GM23338 (cell line): ENCODE results near the gene ALDH8A1. TPM values are rescaled to one million over a fixed set of nuclear protein-coding genes. Genes with fewer than 3 reads are reported as not detected.

Experiments used
- ATAC-seq: fragments of 200-7000 bp; cut with Tn5 transposase; 3 replicates; pipeline ENCODE4 v1.9.1; 2020
- DNase-seq: peaks from one replicate; pipeline ENCODE4 v3.0.0-alpha.2; 2015; ENCODE audit warnings: low spot score
- H2AFZ ChIP-seq: fragments of 200-600 bp; sonication (generic); 2 replicates; pipeline ENCODE4 v1.8.0; 2016; ENCODE audit warnings: antibody characterized with exemption, mild to moderate bottlenecking, moderate library complexity
- H3F3A ChIP-seq: fragments of 200-600 bp; sonication (generic); replicated peaks from 2 replicates; pipeline ENCODE4 v1.8.0; 2017; ENCODE audit warnings: antibody characterized with exemption, mixed run types, low read depth
- H3K27ac ChIP-seq: fragments of 200-600 bp; sonication (generic); 2 replicates; pipeline ENCODE4 v1.6.1; 2016; ENCODE audit warnings: low read depth
- H3K27me3 ChIP-seq: fragments of 200-600 bp; sonication (generic); 2 replicates; pipeline ENCODE4 v1.8.0; 2016; ENCODE audit warnings: mild to moderate bottlenecking, mixed run types, moderate library complexity; ENCODE audit not compliant: insufficient read depth
- H3K36me3 ChIP-seq: fragments of 200-600 bp; sonication (generic); 2 replicates; pipeline ENCODE4 v1.8.0; 2016; ENCODE audit warnings: mild to moderate bottlenecking; ENCODE audit not compliant: insufficient read depth
- H3K4me1 ChIP-seq: fragments of 200-600 bp; sonication (generic); 2 replicates; pipeline ENCODE4 v1.8.0; 2016; ENCODE audit warnings: mild to moderate bottlenecking, moderate library complexity; ENCODE audit not compliant: insufficient read depth
- H3K4me2 ChIP-seq: fragments of 200-600 bp; sonication (generic); 2 replicates; pipeline ENCODE4 v1.7.1; 2017; ENCODE audit warnings: mixed run types
- H3K4me3 ChIP-seq: fragments of 200-600 bp; sonication (generic); 2 replicates; pipeline ENCODE4 v1.6.1; 2016; ENCODE audit warnings: mixed run types
- H3K79me2 ChIP-seq: fragments of 200-600 bp; sonication (generic); replicated peaks from 2 replicates; pipeline ENCODE4 v1.8.0; 2017; ENCODE audit warnings: mild to moderate bottlenecking; ENCODE audit not compliant: insufficient read depth
- H3K9me2 ChIP-seq: fragments of 200-600 bp; sonication (generic); 2 replicates; pipeline ENCODE4 v1.8.0; 2017; ENCODE audit not compliant: insufficient read depth
- H4K20me1 ChIP-seq: fragments of 200-600 bp; sonication (generic); replicated peaks from 2 replicates; pipeline ENCODE4 v1.8.0; 2017; ENCODE audit warnings: mild to moderate bottlenecking; ENCODE audit not compliant: insufficient read depth
- H3K27ac Mint-ChIP-seq: 2 replicates; pipeline ENCODE4 v1.8.0; 2020; ENCODE audit warnings: inconsistent platforms, mild to moderate bottlenecking, moderate library complexity, mixed read lengths
- H3K27me3 Mint-ChIP-seq: 3 replicates; pipeline ENCODE4 v1.8.0; 2022; ENCODE audit warnings: low read depth, mild to moderate bottlenecking, moderate library complexity, mixed read lengths, inconsistent platforms; ENCODE audit not compliant: insufficient read depth, poor library complexity
- H3K36me3 Mint-ChIP-seq: 3 replicates; pipeline ENCODE4 v1.8.0; 2021; ENCODE audit warnings: low read depth, mild to moderate bottlenecking, inconsistent platforms, moderate library complexity, mixed read lengths
- H3K4me1 Mint-ChIP-seq: 3 replicates; pipeline ENCODE4 v1.8.0; 2020; ENCODE audit warnings: mild to moderate bottlenecking, inconsistent platforms, mixed read lengths
- H3K4me3 Mint-ChIP-seq: 3 replicates; pipeline ENCODE4 v1.8.0; 2021; ENCODE audit warnings: moderate library complexity, mild to moderate bottlenecking, inconsistent platforms, mixed read lengths
- H3K9me3 Mint-ChIP-seq: 3 replicates; pipeline ENCODE4 v1.8.0; 2020; ENCODE audit warnings: moderate library complexity, mild to moderate bottlenecking, inconsistent platforms, mixed read lengths
- CREB1 ChIP-seq: fragments of 250-450 bp; sonication (Bioruptor Pico); IDR thresholded peaks from 2 replicates; pipeline ENCODE4 v1.5.0; 2020; ENCODE audit warnings: low read depth, mild to moderate bottlenecking, moderate library complexity
- CTCF ChIP-seq, 2 experiments: fragments of 200-600 bp in 1 of 2; sonication (generic) in 1 of 2; conservative IDR thresholded peaks; 2 replicates each; pipeline versions ENCODE4 v1.5.1 to v1.6.1; 2016 to 2017; ENCODE audit warnings: antibody characterized with exemption in 2 of 2, low read depth in 2 of 2, mild to moderate bottlenecking in 2 of 2, moderate library complexity in 1 of 2
- ETS1 ChIP-seq: IDR thresholded peaks from 2 replicates; pipeline ENCODE4 v1.6.1; 2016; ENCODE audit warnings: antibody characterized with exemption
- EZH2 ChIP-seq: fragments of 200-600 bp; sonication (generic); IDR thresholded peaks from one replicate; pipeline ENCODE4 v1.8.0; 2017; ENCODE audit warnings: antibody characterized with exemption, mild to moderate bottlenecking, low read depth; ENCODE audit not compliant: unreplicated experiment
- EZH2phosphoT487 ChIP-seq: fragments of 200-600 bp; sonication (generic); IDR thresholded peaks from one replicate; pipeline ENCODE4 v1.8.1; 2018; ENCODE audit warnings: antibody characterized with exemption; ENCODE audit not compliant: unreplicated experiment
- JUNB ChIP-seq: IDR thresholded peaks from one replicate; pipeline ENCODE4 v1.6.1; 2016; ENCODE audit warnings: antibody characterized with exemption; ENCODE audit not compliant: unreplicated experiment
- NANOG ChIP-seq: IDR thresholded peaks from 2 replicates; pipeline ENCODE4 v1.6.1; 2016; ENCODE audit warnings: antibody characterized with exemption, borderline replicate concordance
- POLR2AphosphoS5 ChIP-seq: IDR thresholded peaks from 2 replicates; pipeline ENCODE4 v1.6.1; 2016; ENCODE audit warnings: antibody characterized with exemption, low read depth
- REST ChIP-seq: IDR thresholded peaks from one replicate; pipeline ENCODE4 v1.6.1; 2018; ENCODE audit warnings: antibody characterized with exemption; ENCODE audit not compliant: unreplicated experiment
- ZNF114 ChIP-seq: fragments of 250-450 bp; sonication (Bioruptor Pico); IDR thresholded peaks from 2 replicates; pipeline ENCODE4 v1.5.0; 2020; ENCODE audit warnings: mild to moderate bottlenecking, moderate library complexity
- ZNF462 ChIP-seq: fragments of 250-450 bp; sonication (Bioruptor Pico); IDR thresholded peaks from 2 replicates; pipeline ENCODE4 v1.5.0; 2020; ENCODE audit warnings: mild to moderate bottlenecking, moderate library complexity
- long read RNA-seq: library from polyadenylated mRNA; unstranded; transcript quantifications from one replicate; pipeline ENCODE4 v2.0.0, GENCODE V29; 2020; ENCODE audit not compliant: unreplicated experiment
- polyA plus RNA-seq: library from polyadenylated mRNA; unstranded; fragments of >200 nt; fragmentation: Nextera tagmentation; extraction: Ambion mirVana; gene quantifications from 2 replicates; pipeline ENCODE4 v1.2.1, GENCODE V29; 2016
- total RNA-seq: library from RNA; depleted of rRNA; stranded (reverse); fragments of >200 nt; shearing (Covaris generic); gene quantifications from 2 replicates; pipeline ENCODE4 v1.2.3, GENCODE V29; 2014; rRNA removed

The ALDH8A1 gene
- not detected in 2 replicates for total RNA-seq
- 0.12 TPM in 1 of 2 replicates, not detected in the other for polyA plus RNA-seq
- long read RNA-seq: 0 reads

GRCh38 chr6:134949927-134950326, at the start of gene ALDH8A1:
TSS of gene ALDH8A1 (minus strand) at chr6:134950101. CDS start at chr6:134950053, 48 bp downstream.
- Histone ChIP-seq H3K36me3 (no peaks in the 10 kb centered on the region), H4K20me1 (no peaks in the 10 kb centered on the region), H2AFZ (peak within 1 kb of the TSS; percentile 67; the same call in 1 of the 2 replicates), H3K27me3 (no peaks in the 10 kb centered on the region), H3K4me3 (no peak within 1 kb of the TSS), H3K27ac (0 out of 2 replicates have a peak within 1 kb of the TSS, but pooled peaks have one; percentile 64), H3K9me2 (peaks cover 7% of the 10 kb centered on the region), H3K79me2 (no peaks in the 10 kb centered on the region), H3K4me2 (no peak within 1 kb of the TSS), H3F3A (no peaks in the 10 kb centered on the region), H3K4me1 (no peaks in the 10 kb centered on the region)
- ATAC-seq (peak; percentile 80), DNase-seq (peak; percentile 43)
- H3K27me3 Mint-ChIP-seq: no peaks in the 10 kb centered on the region
- H3K4me1 Mint-ChIP-seq: no peaks in the 10 kb centered on the region; the same call in 1 of the 3 replicates
- H3K36me3 Mint-ChIP-seq: no peaks in the 10 kb centered on the region
- no peak within 1 kb of the TSS for H3K27ac Mint-ChIP-seq
- TF ChIP-seq ZNF462 (no peak), REST (no peak), ZNF114 (CRISPR knock-in tag) (no peak), EZH2phosphoT487 (no peak), JUNB (no peak), POLR2AphosphoS5 (no peak), ETS1 (no peak), CTCF (conservative IDR thresholded peaks at IDR 0.05; ENCODE audit: low read depth in 2 of 2) (no peak), NANOG (no peak), EZH2 (no peak), CREB1 (no peak)
- no peak within 1 kb of the TSS for H3K4me3 Mint-ChIP-seq
- no peaks in the 10 kb centered on the region for H3K9me3 Mint-ChIP-seq
